Liver (tissue), 2 donors: ENCODE measurements around the gene TRIM7.

Experiments used
- REST ChIP-seq: IDR thresholded peaks from 2 replicates; pipeline ENCODE4 v1.6.1; 2016; ENCODE audit warnings: antibody characterized with exemption, mild to moderate bottlenecking
- YY1 ChIP-seq: IDR thresholded peaks from 2 replicates; pipeline ENCODE4 v1.6.1; 2016; ENCODE audit warnings: antibody characterized with exemption, mild to moderate bottlenecking
- TF ChIP-seq, protein P1 (sequence below): fragments of 150-350 bp; IDR thresholded peaks from 2 replicates; pipeline ENCODE4 v1.5.1; 2017; ENCODE audit warnings: improper control_type of control experiment, low read depth, low read length; ENCODE audit not compliant: missing input control
- donor health status: healthy.

DNA sequence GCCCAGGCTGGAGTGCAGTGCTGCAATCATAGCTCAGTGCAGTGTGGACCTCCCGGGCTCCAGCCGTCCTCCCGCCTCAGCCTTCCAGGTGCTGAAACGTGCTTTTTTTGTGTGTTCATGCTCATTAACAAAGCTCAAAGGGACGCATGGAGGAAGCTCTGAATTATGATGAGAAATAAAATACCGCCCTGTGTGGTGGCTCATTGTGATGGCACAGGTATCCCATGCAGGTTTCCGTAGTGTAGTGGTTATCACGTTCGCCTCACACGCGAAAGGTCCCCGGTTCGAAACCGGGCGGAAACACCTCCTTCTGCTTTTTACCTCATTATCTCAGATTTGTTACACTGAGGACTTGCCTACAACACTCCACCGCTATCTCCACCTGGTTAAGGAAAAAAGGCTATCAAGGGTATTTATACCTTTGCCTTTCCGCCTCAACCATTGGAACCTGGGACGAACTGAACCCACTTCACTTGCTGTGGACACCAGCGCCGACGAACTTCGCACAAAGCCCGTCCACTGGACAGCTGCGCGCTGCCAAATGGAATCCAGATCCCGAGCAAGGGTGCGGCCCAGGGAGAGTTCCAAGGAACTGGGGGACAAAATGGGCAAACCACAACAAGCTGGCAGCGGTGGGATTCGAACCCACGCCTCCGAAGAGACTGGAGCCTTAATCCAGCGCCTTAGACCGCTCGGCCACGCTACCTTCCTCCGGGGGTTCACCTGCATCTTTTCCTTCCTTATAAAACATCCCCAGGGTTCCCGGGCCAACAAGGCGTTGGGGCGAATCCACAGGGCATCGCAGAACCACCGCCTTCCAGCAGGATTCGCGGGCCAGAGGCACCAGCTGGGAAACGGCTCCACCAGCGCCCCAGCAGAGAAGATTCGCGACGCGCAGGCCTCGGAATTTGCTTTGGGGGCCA lies 31.3 kb downstream of the TRIM7 start:
- TF ChIP-seq, protein P1, sequence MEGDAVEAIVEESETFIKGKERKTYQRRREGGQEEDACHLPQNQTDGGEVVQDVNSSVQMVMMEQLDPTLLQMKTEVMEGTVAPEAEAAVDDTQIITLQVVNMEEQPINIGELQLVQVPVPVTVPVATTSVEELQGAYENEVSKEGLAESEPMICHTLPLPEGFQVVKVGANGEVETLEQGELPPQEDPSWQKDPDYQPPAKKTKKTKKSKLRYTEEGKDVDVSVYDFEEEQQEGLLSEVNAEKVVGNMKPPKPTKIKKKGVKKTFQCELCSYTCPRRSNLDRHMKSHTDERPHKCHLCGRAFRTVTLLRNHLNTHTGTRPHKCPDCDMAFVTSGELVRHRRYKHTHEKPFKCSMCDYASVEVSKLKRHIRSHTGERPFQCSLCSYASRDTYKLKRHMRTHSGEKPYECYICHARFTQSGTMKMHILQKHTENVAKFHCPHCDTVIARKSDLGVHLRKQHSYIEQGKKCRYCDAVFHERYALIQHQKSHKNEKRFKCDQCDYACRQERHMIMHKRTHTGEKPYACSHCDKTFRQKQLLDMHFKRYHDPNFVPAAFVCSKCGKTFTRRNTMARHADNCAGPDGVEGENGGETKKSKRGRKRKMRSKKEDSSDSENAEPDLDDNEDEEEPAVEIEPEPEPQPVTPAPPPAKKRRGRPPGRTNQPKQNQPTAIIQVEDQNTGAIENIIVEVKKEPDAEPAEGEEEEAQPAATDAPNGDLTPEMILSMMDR, result no peak
- TF ChIP-seq YY1 (no peak), REST (no peak)
